GM21529 (cell line): ENCODE measurements around the gene LRRC1.
"Not testable (repeated sequence)": the region's sequence is repeated elsewhere in the genome, so short reads cannot be mapped to it uniquely, and the experiment has no call there.

Experiments
- ATAC-seq: cut with Tn5 transposase; IDR thresholded peaks from one replicate; pipeline ENCODE4 v1.9.1; 2021; ENCODE audit not compliant: unreplicated experiment

LRRC1 gene

GRCh38 chr6:53794720-53795339, at the start of gene LRRC1:
Gene LRRC1 (plus strand): TSS chr6:53795005. CDS start chr6:53795257, 252 bp downstream.
- ATAC-seq: peak; percentile 72

- no peak for ATAC-seq
These were observed 48.2 kb upstream of the LRRC1 start for GRCh38 chr6:53746442-53747103.

- no peak for ATAC-seq
These were observed 44.7 kb upstream of the LRRC1 start for GRCh38 chr6:53750052-53750650.

- no peak for ATAC-seq
These were observed 43.4 kb upstream of the LRRC1 start for GRCh38 chr6:53751417-53751816.

GRCh38 chr6:53752440-53752839, 42.4 kb upstream of the LRRC1 start:
- no peak for ATAC-seq

GRCh38 chr6:53752856-53753255, 41.9 kb upstream of the LRRC1 start:
- no peak for ATAC-seq

GRCh38 chr6:53754330-53754729, 40.5 kb upstream of the LRRC1 start:
- ATAC-seq: no peak

- no peak for ATAC-seq
These were observed 38.4 kb upstream of the LRRC1 start for GRCh38 chr6:53756396-53756795.

- no peak for ATAC-seq
These were observed 36.3 kb upstream of the LRRC1 start for GRCh38 chr6:53758496-53758895.

- no peak for ATAC-seq
These were observed 33.8 kb upstream of the LRRC1 start for GRCh38 chr6:53761036-53761435.

- ATAC-seq: no peak
These were observed 29.5 kb upstream of the LRRC1 start for GRCh38 chr6:53765270-53765669.

GRCh38 chr6:53766930-53767329, 27.9 kb upstream of the LRRC1 start:
- no peak for ATAC-seq

- ATAC-seq: no peak
These were observed 26.9 kb upstream of the LRRC1 start for GRCh38 chr6:53767941-53768340.

GRCh38 chr6:53768636-53769035, 26.2 kb upstream of the LRRC1 start:
- no peak for ATAC-seq

GRCh38 chr6:53770780-53771249, 24.0 kb upstream of the LRRC1 start:
- no peak for ATAC-seq

GRCh38 chr6:53771785-53772624, 22.8 kb upstream of the LRRC1 start:
- no peak for ATAC-seq

GRCh38 chr6:53773044-53773696, 21.6 kb upstream of the LRRC1 start:
- ATAC-seq: no peak

GRCh38 chr6:53776152-53776551, 18.7 kb upstream of the LRRC1 start:
- not testable (repeated sequence) for ATAC-seq

GRCh38 chr6:53784991-53785390, 9.8 kb upstream of the LRRC1 start:
- ATAC-seq: not testable (repeated sequence)

GRCh38 chr6:53786832-53787231, 8.0 kb upstream of the LRRC1 start:
- no peak for ATAC-seq

GRCh38 chr6:53790886-53791285, 3.9 kb upstream of the LRRC1 start:
- no peak for ATAC-seq
